Endothelial cell of hepatic sinusoid (primary cell): ENCODE results near the gene CCER1.

Experiments
- in situ Hi-C: cut with HindIII; loops from 2 replicates; pipeline ENCODE4 v1.10.0; 2017; ENCODE audit warnings: low sequenced_read_pairs

The CCER1 gene

DNA sequence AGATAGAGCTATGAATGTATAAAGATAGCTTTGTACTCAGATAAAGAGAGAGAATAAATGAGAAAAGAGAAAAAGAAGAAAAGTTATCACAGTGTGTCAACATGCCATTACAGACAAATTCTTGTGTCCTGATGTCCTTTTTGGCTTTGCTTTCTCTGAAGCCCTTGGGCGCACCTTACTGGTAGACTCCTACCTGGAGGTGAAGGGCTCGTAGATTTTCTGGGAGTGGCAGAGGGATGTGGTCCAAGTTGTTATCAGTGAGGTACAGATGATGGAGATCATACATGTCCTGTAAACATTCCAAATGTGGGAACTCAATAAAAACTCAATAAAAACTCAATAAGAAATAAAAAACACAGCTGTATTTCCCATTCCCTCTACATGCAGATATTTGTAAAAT is 14.9 kb upstream of the CCER1 start:
- in situ Hi-C loops, result loop anchor here (10.0 kb wide), 1 partner anchor 365 kb away; no protein-coding TSS in a partner anchor

DNA sequence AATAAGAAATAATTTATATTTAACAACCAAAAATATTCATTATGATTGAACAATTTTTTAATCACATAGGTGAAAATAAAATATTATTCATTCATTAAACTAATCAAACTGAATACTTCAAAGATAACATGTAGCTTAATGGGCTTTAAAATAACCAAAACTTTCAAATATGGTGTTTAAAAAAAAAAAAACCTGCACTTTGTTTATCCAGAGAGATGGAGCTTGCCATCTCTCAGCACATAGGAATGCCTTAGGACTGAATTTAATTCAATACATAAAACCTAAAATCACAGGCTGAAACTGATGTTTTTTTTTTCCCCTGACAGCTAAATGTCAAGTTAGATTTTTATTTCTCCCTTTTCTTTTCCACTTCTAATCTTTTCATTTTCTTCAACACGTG is 14.4 kb upstream of the CCER1 start:
- in situ Hi-C loops, result no loop called here

DNA sequence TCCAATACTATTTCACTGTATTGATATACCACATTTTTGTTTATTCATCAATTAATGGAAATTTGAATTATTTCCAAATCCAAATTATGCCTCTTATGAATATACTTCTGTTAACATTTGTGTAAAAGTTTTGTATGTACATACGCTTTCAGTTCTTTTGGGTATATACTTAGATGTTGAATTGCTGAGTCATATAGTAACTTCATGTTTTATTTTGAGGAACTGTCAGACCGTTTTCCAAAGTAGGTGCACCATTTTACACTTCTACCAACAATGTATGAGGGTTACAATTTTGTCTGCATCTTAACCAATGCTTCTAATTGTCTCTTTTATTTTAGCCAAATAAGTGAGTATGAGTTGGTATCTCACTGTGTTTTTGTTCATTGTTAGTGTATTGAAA is 10.2 kb upstream of the CCER1 start:
- in situ Hi-C loops, result no loop called here

DNA sequence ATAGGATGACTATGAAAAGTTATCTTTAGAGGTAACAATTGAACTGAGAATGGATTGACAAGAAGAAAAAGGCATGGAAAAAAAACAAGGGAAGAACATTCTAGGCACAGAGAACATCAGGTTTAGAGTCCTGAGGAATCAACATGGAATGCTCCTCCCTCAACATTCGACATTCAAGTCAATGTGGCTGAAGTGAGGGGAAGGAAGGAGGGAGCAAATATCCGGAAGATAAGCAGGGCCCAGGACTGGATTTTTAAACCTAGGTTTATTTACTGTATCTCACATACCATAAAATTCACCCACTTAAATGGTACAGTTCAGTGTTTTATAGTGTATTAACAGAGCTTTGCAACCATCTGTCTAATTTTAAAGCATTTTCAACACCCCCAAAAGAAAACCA is 9.6 kb upstream of the CCER1 start:
- in situ Hi-C loops, result no loop called here

DNA sequence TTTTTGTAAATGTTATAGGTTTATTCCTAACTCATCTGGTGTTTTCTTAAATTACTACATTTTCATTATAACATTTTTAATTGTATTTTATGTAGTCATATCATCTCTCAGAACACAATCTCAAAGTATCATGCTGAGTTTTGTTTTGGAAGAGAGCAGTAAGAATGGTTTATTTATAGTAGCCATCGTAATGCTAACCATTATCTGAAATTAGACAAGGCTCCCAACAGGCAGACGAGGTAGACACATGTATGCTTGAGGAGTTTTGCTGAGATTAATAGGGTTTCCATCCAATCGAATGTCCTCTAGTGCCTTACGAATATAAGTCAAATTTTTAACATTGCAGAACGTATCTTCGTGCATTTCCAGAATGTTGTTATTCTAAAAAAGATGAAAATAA is 9.0 kb upstream of the CCER1 start:
- in situ Hi-C loops, result no loop called here

DNA sequence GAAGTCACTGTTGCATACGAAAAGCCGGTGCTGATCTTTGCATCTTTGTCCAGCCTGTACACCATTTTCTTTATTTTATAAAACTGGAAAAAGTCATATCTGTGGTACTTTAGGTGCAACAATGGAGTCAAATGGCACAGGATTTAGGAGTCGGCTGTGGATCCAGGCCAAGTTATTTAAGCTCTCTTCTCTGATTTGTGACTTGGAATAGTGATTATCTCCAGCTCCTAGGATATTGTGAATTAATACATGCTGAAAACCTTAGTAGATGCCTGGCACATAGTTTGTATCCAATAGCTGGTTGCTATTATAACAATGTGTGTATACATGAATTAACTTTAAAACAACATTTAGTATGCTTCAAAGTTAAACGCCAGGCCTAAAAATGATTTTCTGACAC is 6.2 kb upstream of the CCER1 start:
- in situ Hi-C loops, result no loop called here

DNA sequence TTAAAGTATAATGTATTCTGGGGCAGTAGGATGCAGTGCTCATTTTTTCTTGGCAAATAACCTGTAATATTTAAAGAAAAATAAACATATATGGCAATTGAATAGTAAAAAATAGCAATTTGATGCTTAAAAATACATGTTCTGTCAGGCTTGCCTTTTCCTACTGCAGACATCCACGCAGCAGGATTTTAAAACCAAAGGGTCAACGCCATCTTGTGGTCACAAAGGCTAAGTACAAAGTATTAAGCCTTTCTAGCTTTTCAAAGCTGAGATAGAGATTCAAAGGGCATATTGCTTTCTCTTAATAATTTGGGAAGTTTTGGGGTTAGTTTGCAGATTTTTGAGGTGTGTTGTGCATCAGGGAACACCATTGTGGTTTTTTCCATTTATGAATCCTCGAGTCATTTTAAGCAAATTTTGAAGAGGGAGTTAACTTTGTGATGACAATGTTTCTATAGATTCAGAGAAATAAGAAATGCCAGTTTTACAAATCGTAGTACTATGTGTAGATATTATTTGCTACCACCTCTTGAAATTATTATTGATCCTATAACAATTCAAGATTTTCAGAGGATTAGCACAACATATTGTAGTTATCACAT is 4.7 kb upstream of the CCER1 start:
- in situ Hi-C loops, result no loop called here

DNA sequence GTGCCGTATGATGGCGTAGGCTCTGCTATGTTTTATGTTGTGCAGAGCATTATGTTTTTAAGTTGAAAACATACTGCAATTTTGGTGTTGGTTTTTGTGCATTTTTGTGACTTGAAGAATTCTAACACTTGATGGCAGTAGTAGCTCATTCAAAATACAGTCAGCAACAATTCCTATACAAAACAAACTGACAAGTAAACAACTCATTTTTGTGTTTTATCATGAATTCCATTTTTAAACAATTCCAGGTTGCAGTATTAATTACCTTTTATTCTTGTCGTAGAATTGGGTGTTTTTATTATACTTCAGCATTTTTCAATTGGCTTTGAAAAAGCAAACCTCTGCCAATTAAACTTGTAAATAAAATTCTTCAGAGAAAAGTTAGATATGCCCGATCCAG is 4.1 kb upstream of the CCER1 start:
- in situ Hi-C loops, result no loop called here

DNA sequence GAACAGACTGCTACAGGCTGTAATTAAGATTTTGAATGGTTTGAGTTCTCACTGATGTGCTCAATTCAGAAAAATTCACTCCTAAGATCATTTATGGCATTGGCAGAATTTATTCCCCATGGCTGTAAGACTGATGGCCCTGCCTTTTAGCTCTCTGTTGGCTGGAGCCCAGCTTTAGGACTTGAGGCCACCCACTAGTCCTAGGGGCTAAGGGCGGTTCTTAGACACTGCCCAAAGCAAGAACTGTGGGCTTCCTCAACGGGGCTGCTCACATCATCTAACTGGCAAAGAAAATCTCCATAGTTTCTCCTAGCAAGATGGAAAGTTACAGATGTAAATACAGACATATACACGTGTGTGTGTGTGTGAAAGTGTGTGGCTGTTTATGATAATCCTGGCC is 3.4 kb upstream of the CCER1 start:
- in situ Hi-C loops, result no loop called here

DNA sequence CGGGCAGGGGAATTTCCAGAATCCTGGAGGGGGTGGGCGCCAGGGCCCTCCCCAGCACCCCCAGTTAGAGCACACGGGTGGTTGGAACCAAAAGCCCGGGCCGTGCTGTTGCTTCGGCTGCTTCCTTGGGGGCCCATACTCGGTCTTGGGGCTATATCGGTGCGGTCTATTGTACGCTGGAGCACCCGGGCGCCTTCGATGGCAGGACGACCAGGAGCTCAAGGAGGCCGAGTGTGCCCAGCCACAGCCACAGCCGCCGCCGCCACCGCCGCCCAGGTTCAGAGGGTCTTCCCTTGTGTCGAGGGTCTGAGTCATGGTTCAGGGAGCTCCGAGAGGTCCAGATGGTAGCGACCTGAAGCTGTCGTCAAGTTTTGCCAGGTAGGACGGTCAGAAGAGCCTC is 548 bp downstream of the CCER1 start:
- in situ Hi-C loops, result no loop called here

DNA sequence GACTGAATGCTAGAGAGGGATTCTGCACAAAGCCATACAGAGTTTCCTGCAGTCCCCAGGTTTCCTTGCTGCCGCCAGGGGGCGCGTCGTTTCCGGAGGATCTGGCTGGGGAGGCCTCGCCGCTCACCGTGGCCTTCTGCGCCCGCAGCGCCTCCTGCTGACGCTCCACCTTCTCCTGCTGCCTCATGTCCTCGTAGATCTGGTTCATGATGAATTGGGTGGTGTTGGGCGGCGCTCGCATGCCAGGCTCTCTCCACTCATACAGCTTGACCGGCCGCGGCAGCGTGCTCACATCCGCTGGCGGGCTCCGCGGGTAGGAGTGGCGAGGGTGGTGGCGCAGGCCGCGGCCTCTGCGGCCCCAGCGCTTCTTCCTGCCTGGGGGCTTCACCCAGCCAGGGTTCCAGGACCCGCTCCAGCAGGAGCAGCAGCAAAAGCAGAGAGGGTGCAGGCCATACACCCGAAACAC is 987 bp downstream of the CCER1 start:
- in situ Hi-C loops, result no loop called here

DNA sequence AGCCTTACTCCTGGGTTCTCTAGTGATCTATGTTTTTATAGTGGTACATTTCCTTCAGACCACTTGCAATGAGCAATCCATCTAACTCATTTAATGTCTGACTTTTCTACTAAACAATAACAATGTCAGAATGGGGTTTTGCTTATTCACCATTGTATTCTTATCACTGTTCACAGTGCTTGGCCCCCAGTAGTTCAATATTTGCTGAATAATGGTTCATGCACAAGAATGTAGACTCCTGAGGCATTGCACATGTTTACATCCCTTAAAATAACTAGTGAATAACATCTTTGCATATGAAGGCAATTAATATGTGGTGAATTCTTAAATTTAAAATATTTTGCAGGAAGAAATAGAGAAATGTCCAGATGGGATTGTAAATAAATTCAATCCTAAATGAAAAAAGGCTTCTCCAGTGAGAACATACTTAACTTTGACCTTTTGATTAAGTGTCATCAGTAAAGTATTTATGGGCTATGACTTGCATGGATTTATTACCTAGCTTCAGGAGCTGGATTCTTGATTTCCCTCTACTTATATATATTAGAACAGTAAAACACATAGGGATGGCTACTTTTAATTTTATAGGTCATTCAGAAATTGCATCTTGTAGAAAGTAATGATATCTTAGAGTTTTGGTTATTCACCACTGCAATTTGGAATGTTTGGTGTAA is 3.4 kb downstream of the CCER1 start:
- in situ Hi-C loops, result no loop called here

DNA sequence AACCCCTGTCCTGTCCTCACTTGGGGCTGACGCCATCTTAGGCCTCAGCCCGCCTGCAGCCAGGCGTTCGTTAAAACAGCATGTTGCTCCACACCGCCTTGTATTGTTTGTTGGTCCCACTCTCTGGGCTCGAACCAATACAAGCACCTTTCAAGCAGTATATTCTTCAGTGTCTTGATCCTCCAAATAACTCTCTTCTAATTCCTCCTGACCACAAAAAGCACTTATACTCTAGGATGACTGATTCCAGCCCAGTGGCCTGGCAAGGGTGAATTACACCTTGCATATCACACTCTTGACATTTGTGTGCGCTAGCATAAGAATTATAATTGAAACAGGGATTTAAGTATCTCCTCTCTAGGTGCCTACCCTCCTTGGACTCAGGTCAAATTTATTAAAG is 7.1 kb downstream of the CCER1 start:
- in situ Hi-C loops, result loop anchor here (5.0 kb wide), 1 partner anchor 736 kb away; no protein-coding TSS in a partner anchor

DNA sequence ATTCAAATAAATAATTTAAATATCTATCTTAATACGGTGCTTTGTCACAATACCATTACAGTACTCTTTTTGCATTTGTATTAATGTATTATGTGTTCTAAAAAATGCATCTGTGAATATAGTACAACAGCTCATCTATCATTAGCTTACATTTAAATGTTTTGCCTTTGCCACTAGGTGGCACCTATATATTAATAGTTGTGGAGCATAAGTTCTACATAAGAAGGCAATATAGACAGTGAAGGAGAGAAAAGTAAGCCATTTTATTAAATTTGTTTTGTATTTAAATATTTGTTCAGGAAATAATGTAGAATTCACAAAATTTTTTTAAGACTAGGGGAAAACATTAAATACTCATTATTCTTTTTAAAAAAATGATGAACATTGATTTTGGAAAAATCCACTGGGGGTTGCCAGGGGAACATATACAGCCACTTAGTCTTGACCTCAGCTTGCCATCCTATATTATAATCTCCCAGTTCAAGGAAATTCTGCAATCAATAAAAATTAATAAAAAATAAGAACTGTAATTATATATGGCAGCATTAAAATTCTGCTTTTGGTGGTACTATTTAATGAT is 9.8 kb downstream of the CCER1 start:
- in situ Hi-C loops, result loop anchor here (5.0 kb wide), 1 partner anchor 733 kb away; no protein-coding TSS in a partner anchor

DNA sequence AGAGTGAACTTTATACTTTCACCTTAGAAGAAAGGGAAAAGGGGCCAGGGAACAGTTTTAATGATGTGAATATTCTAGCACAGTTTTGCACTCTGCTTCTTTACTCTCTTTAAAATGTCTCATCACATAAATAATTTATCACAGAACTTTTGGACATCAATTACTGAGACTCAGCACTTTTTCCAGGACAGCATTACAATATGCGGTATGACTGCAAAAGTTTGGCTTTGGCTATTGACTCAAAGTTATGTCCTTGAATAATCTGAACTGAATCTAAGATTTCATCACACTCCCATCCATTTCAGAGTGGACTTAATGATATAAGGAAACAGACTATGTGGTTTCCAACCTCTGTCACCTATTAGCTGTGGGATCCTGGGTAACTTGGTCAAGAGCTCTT is 11.7 kb downstream of the CCER1 start:
- in situ Hi-C loops, result no loop called here

DNA sequence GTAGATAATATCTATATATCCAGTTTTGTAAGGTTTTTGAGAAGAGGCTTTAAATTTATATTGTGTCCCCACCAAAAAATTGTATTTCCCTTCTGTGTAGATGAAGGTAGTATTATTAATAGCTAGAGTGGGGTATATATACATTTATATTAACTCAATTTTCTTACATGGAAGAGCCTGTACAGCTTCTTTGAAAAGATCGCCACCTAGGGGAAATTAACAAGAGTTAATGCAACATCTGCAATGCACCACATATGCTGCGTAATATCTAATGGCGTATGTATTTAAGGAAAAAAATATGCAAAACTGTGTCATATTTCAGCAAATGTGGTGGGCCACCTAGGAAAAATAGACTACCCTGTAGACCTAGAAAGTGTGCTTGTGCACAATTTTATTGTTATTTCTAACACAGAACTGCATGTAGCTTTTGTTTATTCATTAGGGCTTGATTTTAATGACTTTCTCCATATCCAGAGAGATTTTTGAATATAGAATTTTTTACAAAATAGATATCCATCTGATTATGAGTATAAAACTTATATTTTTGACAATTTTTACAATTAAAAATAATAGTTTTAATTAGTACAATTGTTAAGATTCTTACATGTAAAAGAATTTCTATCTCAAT is 14.0 kb downstream of the CCER1 start:
- in situ Hi-C loops, result no loop called here

DNA sequence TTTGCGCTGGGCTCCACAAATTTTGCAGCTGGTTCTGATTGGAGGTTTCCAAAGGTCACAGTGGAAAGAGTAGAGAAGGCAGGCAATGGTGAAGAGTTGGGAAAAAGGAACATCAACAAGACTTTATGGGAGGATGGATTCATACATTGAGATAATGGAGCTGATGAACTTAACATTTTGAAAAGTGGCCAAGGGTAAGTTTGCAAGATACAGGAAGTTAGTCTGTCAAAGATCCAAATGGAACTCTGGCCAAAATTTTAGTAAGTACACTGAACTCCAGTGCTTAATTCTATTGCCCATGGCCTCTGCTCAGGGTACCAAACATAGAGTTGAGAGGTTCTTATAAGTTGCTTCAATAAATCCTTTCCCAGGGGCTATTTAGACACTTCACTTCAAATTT is 15.6 kb downstream of the CCER1 start:
- in situ Hi-C loops, result no loop called here

DNA sequence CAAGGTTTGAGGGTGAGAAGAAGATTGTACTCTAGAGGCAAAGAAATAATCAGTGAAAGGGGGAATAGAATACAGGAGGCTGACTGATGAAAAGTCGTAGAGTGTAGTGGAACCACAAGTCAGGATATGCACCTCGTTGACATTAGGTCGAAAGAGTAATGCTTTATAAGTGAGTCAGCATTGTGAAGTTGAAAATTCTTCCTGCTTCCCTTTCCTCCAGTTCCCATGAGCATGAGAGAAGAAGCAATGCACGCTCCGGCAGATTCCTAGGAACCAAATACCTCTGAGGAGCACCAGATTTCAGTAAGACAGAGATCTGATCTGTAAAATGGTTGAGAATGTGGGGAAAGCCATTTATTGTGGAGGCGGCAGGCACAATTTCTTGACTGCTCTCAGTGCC is 16.5 kb downstream of the CCER1 start:
- in situ Hi-C loops, result no loop called here

DNA sequence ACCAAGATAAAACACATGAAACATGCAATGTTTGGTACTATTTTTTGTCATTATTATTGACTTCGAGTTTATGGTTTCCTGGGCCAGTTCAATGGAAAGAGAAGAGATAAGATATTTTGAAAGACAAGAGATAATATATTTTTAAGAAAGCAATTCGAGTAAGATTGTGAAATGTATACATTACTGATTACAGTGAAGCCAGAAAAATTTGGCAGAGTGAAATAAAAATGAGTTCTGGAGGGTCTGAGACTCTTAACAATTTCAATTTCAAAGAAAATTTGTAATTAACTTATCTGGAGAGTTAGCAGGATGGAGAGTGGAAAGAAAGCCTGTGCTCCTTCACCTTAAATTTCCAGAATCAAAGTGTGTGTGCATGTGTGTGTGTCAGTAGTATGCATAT is 17.3 kb downstream of the CCER1 start:
- in situ Hi-C loops, result no loop called here

DNA sequence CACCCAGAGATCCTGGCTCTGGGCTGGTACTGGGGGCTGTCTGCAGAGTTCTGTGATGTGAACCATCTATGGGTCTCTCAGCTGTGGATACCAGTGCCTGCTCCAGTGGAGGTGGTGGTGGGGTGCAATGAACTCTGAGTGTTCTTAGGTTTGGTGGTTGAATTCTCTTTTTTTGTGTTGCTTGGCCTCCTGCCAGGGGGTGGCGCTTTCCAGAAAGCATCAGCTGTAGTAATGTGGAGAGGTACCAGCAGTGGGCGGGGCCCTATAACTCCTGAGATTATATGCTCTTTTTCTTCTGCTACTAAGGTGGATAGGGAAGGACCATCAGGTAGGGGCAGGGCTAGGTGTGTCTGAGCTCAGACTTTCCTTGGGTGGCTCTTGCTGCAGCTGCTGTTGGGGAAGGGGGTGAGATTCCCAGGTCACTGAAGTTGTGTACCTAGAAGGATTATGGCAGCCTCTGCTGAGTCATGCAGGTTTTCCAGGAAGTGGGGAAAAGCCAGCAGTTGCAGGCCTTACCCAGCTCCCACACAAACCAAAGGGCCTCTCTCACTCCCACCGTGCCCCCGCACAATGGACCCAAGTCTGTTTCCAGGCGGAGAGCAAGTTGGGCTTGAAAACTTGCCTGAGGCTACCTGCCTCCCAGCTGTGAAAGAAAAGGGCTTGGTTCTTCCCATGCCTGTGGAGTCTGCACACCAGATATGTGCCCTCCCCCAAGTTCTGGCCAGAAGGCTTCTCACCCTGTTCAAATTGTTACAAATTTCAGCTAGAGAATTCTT is 18.6 kb downstream of the CCER1 start:
- in situ Hi-C loops, result no loop called here

DNA sequence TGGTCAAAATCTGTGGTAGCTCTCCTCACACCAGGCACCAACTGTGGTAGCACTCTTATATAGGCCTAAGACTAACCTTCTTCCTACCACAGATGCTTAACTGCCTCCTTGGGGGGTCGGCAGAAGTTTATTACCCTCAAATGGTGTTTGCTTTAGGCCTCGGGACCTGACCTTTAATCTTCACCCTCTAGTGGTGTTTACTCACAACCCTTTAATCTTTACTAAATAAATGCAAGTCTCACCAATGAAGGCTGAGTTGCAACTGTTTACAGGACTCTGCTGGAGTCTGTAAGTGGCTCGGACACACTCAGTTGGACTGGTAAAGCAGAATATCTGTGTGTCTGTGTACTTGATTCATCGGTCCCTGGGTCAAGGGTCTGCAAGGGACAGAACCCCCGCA is 29.4 kb downstream of the CCER1 start:
- in situ Hi-C loops, result no loop called here
